Chondrocyte (in vitro differentiated cells): ENCODE data around the gene TOX2. TPM values are rescaled to one million over a fixed set of nuclear protein-coding genes. Genes with fewer than 3 reads are reported as not detected.

ENCODE experiments used
- DNase-seq: peaks from one replicate; pipeline ENCODE4 v3.0.0; 2021; ENCODE audit warnings: mixed read lengths, low spot score
- H3K27ac Mint-ChIP-seq: one replicate; pipeline ENCODE4 v1.8.0; 2021; ENCODE audit warnings: mild to moderate bottlenecking, moderate library complexity, mixed read lengths; ENCODE audit not compliant: unreplicated experiment
- H3K27me3 Mint-ChIP-seq: 2 replicates; pipeline ENCODE4 v1.8.0; 2021; ENCODE audit warnings: low read depth, mixed read lengths
- H3K36me3 Mint-ChIP-seq: 2 replicates; pipeline ENCODE4 v1.8.0; 2021; ENCODE audit warnings: low read depth, mixed read lengths
- H3K4me1 Mint-ChIP-seq: 2 replicates; pipeline ENCODE4 v1.8.0; 2021; ENCODE audit warnings: low read depth, mild to moderate bottlenecking, mixed read lengths
- H3K4me3 Mint-ChIP-seq: one replicate; pipeline ENCODE4 v1.8.0; 2021; ENCODE audit warnings: mild to moderate bottlenecking, moderate library complexity, mixed read lengths; ENCODE audit not compliant: unreplicated experiment
- H3K9me3 Mint-ChIP-seq: 2 replicates; pipeline ENCODE4 v1.8.0; 2021; ENCODE audit warnings: low read depth, mixed read lengths
- total RNA-seq: library from RNA; stranded (reverse); gene quantifications from 3 replicates; pipeline ENCODE4 v1.2.1, GENCODE V29; 2021
- TF ChIP-seq, protein P1 (sequence below): fragments of 200-600 bp; sonication (generic); IDR thresholded peaks from 2 replicates; pipeline ENCODE4 v1.5.0; 2021; ENCODE audit warnings: antibody characterized with exemption, mild to moderate bottlenecking, moderate library complexity

TOX2 gene
- total RNA-seq, 1 donor from 2014 or later = 0.12 TPM

DNA sequence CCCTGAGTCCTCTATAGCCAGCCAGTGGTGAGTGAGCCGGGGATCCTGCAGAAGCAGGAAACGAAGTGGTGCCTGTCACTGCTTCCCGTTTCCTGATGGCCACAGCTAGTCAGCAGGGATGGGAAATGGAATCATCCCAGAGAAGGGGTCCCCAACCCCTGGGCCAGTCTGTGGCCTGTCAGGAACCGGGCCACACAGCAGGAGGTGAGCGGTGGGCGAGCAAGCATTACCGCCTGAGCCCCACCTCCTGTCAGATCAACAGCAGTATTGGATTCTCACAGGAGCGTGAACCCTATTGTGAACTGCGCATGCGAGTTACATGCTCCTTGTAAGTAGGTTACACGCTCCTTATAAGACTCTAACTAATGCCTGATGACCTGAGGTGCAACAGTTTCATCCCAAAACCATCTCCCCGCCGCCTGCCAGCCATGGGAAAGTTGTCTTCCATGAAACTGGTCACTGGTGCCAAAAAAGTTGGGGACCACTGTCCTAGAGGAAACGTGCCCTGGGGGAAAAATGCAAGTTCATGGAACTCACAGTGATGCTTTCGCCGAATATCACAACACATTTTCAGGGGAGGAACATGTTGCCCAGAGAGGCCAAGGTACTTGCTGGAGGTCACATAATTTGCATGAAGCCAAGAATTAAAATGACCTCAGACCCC is 158.5 kb downstream of the TOX2 start:
- peaks cover 3% of the 10 kb centered on the region for H3K4me1 Mint-ChIP-seq
- no peaks in the 10 kb centered on the region for H3K9me3 Mint-ChIP-seq
- TF ChIP-seq, protein P1, sequence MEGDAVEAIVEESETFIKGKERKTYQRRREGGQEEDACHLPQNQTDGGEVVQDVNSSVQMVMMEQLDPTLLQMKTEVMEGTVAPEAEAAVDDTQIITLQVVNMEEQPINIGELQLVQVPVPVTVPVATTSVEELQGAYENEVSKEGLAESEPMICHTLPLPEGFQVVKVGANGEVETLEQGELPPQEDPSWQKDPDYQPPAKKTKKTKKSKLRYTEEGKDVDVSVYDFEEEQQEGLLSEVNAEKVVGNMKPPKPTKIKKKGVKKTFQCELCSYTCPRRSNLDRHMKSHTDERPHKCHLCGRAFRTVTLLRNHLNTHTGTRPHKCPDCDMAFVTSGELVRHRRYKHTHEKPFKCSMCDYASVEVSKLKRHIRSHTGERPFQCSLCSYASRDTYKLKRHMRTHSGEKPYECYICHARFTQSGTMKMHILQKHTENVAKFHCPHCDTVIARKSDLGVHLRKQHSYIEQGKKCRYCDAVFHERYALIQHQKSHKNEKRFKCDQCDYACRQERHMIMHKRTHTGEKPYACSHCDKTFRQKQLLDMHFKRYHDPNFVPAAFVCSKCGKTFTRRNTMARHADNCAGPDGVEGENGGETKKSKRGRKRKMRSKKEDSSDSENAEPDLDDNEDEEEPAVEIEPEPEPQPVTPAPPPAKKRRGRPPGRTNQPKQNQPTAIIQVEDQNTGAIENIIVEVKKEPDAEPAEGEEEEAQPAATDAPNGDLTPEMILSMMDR = no peak
- peaks cover 28% of the 10 kb centered on the region for H3K27me3 Mint-ChIP-seq
- no peak overlapping the region for H3K4me3 Mint-ChIP-seq
- no peak overlapping the region for H3K27ac Mint-ChIP-seq
- no peaks in the 10 kb centered on the region for H3K36me3 Mint-ChIP-seq
- no peak for DNase-seq

DNA sequence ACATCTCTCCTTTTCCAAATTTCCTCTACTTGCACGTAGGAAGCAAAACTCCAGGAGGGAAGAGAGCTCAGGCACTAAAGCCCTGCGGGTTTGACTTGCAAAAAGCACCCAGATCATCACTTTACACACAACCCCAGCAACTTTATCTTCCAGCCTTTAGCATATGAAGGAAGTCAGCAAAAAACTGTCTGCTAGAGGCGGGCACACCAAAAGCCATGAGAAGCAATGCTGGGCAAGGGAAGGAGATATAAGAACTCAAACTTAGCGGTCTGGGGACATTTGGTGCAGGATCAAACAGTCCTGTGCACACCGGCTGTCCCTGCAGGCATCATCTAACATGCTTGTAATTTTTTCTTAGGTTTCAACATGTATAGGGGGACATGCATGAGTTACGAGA is 159.0 kb downstream of the TOX2 start:
- peaks cover 28% of the 10 kb centered on the region for H3K27me3 Mint-ChIP-seq
- H3K27ac Mint-ChIP-seq = no peak overlapping the region
- no peak overlapping the region for H3K4me3 Mint-ChIP-seq
- H3K36me3 Mint-ChIP-seq = no peaks in the 10 kb centered on the region
- no peaks in the 10 kb centered on the region for H3K9me3 Mint-ChIP-seq
- no peak for DNase-seq
- peaks cover 3% of the 10 kb centered on the region for H3K4me1 Mint-ChIP-seq
- TF ChIP-seq, protein P1 = no peak

DNA sequence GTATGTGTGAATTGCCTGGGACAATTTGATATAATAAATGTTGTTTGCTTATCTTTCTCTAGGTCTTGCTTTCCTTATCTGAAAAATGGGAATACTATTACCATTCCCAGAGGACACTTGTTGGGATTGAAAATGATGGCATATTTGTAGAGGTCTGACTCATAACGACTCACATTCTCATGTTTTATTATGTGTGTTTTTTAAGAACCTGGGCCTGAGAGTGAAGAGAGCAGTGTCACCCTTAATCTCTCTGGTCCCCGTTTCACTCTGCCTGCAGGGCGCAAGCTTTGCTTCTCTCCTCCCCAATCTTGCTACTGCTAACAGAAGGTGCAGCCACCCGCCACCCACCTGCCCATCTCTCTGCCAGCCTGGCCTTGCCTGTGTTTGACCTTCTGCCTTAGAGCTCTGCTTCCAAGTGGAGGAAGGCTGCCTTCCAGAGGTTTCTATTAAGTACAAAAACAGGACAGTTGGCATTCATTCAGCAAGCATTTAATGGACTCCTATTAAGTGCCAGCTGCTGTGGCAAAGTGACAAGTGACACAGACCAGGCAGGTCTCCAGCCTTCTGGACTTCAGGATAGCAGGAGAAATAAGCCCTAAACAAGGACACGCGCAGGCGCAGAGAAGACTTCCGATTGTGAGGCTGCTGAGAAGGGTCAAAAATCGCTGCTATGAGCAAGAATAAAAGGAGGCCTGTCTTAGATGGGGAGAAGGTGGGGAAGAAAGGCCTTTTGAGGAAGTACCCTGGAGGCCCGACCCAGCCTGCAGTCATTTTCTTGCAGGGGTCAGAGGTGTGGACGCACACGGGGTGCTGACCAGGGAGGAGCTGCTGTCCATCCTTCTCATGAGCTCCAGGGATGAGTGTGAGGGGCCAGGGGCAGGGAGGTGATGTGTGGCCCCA is 159.8 kb downstream of the TOX2 start:
- H3K4me3 Mint-ChIP-seq = no peak overlapping the region
- no peak overlapping the region for H3K27ac Mint-ChIP-seq
- no peaks in the 10 kb centered on the region for H3K9me3 Mint-ChIP-seq
- H3K4me1 Mint-ChIP-seq = peaks cover 3% of the 10 kb centered on the region
- TF ChIP-seq, protein P1 = no peak
- peaks cover 24% of the 10 kb centered on the region for H3K27me3 Mint-ChIP-seq
- no peaks in the 10 kb centered on the region for H3K36me3 Mint-ChIP-seq
- no peak for DNase-seq

DNA sequence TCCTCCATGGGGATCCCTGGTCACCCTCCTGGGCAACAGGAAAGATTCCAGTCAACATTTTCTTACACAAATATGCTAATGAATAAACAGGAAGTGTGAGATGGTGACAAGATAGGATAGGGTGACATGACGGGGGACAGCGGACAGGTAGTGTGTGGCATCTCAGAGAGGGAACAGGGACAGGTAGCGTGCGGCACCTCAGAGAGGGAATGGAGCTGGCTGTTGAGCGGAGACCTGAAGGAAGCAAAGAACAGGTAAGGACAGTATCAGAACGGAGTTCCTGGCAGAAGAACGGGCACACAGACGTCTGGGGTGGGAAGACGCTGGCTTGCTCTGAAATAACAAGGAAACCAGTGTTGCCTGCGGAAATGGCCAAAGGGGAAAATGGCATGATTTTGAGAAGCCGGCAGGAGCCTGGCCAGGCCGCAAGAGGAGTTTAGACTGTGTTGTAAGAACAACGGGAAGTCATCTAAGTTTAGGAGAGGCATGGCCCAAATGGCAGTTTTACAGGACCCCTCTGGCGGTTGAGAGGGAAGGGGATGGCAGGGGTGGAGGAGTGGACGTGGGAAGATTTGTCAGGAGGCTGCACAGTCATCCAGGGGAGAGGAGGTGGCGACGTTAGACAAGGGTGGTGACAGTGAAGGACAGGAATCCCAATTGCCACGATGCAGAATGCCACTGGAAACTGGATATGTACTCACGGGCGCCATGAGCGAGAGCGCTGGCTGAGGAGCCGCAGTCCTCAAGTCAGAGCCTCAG is 160.7 kb downstream of the TOX2 start:
- Mint-ChIP-seq H3K27ac (no peak overlapping the region), H3K4me1 (peaks cover 3% of the 10 kb centered on the region), H3K9me3 (no peaks in the 10 kb centered on the region), H3K36me3 (no peaks in the 10 kb centered on the region), H3K27me3 (peaks cover 21% of the 10 kb centered on the region), H3K4me3 (no peak overlapping the region)
- TF ChIP-seq, protein P1 = no peak
- no peak for DNase-seq

DNA sequence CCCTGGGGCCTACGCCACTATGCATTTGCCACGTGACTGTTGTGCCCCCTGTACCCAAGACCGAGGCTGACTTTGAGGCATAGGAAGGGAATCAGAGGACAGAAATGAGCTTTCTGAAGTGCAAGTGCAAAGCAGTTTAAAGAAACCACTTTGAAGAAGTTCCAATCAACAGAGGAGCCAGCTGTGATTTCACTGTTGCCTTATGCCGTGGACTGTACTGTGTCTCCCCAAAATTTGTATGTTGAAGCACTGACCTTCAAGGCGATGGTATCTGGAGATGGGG is 161.2 kb downstream of the TOX2 start:
- no peak overlapping the region for H3K27ac Mint-ChIP-seq
- no peak for DNase-seq
- peaks cover 3% of the 10 kb centered on the region for H3K4me1 Mint-ChIP-seq
- H3K36me3 Mint-ChIP-seq = no peaks in the 10 kb centered on the region
- TF ChIP-seq, protein P1 = no peak
- no peak overlapping the region for H3K4me3 Mint-ChIP-seq
- H3K9me3 Mint-ChIP-seq = no peaks in the 10 kb centered on the region
- peaks cover 21% of the 10 kb centered on the region for H3K27me3 Mint-ChIP-seq
